NCI-H345 (cell line): Measurements from ENCODE around the gene TMEM178B.
A peak's percentile ranks its signal among the peaks of the same experiment; 100 is the strongest.
"Not testable (repeated sequence)": the region's sequence is repeated elsewhere in the genome, so short reads cannot be mapped to it uniquely, and the experiment has no call there.

ENCODE experiments used
- DNase-seq: peaks from one replicate; lab custom pipeline; 2025; lab: John Stamatoyannopoulos, UW

TMEM178B gene

DNA sequence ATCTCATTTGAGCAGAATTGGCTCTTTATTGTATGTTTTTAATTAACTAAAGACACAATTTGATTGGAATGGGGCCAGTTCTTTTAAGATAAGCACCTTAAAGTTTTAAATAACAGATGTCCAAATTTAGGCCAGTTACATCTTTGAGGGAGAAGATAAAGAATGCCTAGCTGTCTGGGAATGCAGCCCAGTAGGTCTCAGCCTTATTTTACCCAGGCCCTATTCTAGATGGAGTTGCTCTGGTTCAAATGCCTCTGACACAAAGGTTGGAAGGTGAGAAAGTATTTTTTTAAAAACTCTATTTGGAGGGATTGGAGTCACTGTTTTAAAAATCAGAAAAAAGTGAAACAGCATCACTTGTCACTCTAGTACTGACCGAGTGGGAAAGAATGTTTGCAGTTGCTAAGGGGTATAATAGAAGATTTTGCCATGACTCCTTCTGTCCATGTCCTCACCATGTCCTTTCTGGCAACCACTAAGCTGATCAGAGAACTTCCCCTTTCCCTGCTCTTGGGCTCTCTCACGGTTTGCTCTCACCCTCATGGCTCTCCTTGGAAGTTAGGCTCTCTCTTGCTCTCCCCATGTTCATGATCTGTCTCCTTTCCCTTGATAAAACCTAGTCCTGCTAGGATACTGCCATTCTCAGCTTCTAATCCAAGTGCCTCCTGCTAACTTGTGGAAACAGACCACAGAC, 239.1 kb downstream of the TMEM178B start:
- no peak for DNase-seq

DNA sequence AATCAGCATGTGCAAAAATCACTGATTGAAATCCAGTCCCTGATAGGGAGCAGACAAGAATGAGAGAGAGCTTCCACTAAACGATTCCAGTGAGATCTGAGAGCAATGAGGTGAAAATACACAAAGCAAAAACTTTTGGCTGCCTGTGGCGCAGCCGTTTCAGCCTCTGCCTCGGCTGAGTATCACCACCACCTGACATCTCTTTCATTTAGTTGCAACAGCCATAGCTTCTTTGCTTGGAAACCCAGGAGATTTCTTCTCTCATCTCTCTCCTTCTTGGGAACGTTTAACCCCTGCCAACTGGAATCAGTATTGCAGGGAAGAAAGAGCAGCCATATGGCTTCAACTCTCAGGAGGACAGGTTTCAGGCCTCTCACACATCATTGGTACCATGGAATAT, 240.0 kb downstream of the TMEM178B start:
- DNase-seq: no peak

DNA sequence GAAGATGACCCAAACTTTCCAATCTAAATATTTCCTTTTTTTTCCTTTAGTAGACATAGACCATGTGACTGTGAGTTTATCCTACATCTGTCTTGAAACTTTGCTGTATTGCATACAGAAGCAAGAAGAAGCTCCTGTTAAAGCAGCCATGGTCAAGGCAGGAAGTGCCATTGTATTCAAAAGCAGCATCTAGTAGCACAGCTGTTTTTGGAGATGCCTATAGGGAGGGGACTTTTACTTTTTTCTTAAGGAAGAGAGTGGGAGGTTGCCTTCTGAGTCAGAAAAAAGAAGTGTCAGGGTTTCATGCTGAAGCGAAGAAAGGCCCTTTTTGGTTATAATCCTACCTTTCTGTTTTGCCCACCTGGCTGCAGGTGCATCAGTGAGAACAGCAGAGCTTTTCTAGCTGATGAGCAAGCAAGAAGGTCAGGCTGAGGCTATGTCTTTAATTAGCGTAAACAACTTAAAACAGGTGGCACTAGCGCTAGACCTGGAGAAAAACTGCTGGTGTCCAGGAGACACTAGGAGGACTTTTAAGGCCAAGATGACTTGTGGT, 243.2 kb downstream of the TMEM178B start:
- no peak for DNase-seq

DNA sequence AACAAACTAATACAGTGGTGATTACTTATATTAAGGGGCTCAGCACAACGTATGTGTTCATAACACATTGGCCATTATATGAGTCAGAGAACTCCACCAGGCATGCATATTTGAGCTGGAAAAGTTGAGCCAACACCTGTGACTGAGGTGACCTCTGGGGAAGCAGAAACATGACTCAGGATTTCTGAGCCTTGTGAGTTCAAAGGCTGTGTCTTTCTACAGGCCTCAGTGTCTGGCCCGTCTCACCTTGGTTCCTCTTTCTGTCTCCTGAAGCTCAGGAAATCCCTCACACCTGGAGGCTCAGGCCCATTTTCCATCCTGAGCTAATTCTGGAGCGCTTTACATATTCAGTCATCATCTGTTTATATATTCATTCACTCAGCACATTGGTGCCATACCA, 246.4 kb downstream of the TMEM178B start:
- no peak for DNase-seq

DNA sequence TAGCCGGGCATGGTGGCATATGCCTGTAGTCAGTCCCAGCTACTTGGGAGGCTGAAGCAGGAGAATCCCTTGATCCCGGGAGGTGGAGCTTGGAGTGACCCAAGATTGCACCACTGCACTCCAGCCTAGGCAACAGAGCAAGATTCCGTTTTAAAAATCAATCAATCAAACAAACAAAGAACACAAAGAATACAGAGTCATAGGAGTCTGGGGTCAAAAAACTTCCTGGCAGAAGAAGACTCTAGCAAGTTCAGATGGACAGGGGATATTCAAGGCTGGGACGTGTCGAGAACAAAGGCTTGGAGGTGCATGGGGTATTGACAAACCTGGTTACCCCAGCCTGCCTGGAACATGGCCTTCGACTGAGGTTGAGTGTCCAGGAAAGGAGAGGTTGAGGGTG, 248.5 kb downstream of the TMEM178B start:
- DNase-seq: no peak

DNA sequence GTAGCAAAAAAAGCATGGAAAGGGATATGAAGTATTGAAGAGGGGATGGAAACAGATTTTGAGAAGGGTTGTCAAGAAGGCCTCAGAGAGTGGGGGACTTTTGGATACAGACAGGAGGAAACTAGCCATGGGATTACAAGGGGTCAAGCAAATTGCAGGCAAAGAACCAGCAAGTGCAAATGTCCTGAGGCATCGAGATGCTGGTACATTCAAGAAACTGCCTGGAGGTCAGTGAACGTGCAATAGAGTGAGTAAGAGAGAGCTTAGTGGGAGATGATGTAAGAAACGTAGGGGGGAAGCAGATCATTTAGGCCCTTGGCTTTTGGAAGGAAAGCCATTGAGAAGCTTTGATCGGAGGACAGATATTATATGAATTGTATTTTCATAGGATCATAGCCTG, 250.0 kb downstream of the TMEM178B start:
- no peak for DNase-seq

DNA sequence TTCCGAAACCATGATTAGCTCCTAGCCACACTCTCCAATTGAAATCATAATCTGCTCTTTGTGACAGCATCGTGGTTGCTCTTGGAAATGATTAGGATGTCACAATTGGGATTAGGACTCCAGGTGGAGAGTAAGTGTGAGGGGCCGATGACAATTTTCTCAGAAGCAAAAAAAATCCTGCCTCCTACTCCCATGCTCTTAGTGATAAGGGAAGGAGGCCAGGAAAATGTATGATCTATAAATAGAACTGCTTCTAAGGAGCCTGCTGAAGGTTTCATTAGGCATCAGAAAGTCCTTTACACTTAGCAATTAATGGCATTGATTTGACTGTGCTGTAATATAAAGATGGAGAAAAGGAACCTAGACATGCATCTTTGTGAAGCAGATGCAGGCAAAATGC, 251.0 kb downstream of the TMEM178B start:
- no peak for DNase-seq

DNA sequence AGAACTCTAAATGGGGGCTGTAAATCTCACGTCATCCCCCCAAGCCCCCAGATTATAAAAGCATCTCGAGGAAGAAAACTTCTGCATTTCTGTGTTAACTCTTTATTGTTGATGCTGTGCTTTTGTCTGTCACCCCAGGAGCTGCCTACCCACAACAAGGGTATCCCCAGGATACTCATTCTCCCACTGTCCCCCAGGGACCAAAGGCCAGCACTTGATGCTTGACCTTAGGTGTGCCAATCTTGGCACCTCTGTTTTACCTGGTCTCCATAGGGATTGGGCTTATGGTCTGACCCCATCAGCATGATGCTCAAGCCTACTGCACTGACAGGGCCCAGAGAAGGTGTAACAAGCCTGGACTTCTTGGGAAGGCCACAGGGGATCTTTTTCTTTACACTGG, 251.4 kb downstream of the TMEM178B start:
- no peak for DNase-seq

DNA sequence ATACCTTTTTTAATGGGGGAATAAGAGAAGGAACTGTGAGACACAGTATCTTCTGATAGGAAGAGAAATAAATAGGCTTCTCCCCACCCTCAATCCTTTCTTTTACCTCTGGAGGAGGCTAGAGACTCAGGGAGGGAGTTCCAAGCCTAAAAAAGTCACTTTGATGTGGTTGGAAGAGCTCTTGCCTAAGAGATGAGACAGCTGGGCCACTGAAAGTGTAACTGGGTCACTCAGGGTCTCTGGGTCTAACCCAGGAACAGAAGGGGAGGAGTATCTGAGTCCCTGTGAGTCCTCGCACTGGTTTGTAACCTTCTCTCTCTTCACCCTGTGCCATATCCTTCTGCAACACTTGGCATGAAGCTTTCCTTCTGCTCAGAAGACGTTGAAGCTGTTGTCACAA, 254.4 kb downstream of the TMEM178B start:
- DNase-seq: no peak

DNA sequence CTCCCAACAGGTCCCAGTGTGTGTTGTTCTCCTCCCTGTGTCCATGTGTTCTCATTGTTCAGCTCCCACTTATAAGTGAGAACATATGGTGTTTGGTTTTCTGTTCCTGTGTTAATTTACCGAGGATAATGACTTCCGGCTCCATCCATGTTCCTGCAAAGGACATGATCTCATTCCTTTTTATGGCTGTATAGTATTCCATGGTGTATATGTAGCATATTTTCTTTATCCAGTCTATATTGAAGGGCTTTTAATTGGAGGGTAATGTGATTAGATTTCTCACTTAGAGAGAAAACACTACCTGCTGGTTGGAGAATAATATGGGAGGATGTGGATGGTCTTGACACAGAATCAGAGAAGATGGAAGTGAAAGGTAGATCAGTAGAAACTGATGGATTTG, 256.4 kb downstream of the TMEM178B start:
- DNase-seq: not testable (repeated sequence)

DNA sequence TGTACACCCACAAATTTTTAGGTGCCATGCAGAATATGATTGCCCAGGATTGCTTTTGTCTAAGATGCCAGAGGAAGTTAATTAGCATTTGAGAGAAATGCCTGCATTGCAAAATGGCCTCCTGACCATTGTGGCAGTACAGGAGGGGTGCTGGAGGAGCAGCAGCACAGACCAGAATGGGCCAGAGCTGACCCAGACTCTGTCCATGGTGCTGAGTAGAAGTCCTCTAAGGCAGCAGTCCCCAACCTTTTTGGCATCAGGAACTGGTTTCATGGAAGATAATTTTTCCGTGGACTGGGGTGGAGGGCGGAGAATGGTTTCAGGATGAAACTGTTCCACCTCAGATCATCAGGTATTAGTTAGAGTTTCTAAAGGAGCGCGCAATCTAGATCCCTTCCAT, 259.6 kb downstream of the TMEM178B start:
- no peak for DNase-seq

DNA sequence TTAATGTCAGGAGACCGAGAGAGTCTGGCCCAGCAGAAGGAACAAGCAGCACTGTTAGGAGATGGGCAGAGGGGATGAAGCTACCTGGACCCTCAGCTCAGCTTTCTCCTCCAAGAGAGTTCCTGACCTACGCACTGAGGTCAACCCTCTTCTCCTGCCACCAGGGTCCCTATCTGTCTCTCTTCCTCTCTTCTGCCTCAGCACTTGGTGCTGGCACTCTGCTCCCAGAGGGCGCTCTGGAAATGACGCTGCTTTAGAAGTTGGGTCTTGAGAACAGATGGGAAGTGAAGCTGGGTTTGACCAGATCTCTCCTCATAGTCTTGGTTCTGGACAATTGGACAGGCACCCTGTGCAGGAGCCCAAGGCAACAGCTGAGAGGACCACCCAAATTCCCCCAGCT, 261.3 kb downstream of the TMEM178B start:
- DNase-seq: peak; percentile 33

DNA sequence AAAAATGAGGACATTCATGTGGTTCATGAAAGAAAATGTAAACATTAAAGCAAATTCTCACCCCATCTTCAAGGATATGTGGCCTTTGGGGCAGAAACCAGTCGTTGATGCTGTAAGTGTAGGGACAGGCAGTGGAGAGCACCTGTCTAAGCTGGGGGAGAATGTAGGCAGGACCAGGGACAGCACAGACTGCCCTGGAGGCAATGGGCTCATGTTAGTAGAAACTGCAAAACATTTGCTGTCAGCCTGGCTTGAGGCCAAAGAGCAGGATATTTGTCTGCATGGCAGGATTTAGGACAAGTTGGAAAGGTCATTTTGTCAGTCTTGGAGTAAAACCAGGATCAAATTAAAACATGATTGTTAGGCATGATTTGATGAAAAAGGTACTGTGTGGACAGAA, 265.7 kb downstream of the TMEM178B start:
- no peak for DNase-seq

DNA sequence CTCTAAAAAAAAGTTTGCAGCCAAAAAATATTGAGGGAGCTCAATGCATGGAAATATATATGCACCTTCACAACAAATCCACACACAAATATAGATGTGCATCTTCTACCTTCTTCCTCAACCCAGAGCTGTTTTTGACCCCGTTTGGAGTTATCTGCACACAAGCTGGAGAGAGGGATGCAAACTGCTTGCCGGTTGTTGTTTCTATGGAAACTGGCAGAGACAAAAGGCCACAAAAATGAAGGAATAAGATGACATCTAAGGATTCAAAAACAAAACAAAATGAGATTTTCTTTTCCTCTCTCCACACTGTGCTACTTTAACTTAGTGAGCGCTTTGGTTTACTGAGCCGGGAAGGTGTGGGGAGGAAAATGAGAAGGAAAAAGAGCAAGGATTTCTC, 267.1 kb downstream of the TMEM178B start:
- DNase-seq: no peak

DNA sequence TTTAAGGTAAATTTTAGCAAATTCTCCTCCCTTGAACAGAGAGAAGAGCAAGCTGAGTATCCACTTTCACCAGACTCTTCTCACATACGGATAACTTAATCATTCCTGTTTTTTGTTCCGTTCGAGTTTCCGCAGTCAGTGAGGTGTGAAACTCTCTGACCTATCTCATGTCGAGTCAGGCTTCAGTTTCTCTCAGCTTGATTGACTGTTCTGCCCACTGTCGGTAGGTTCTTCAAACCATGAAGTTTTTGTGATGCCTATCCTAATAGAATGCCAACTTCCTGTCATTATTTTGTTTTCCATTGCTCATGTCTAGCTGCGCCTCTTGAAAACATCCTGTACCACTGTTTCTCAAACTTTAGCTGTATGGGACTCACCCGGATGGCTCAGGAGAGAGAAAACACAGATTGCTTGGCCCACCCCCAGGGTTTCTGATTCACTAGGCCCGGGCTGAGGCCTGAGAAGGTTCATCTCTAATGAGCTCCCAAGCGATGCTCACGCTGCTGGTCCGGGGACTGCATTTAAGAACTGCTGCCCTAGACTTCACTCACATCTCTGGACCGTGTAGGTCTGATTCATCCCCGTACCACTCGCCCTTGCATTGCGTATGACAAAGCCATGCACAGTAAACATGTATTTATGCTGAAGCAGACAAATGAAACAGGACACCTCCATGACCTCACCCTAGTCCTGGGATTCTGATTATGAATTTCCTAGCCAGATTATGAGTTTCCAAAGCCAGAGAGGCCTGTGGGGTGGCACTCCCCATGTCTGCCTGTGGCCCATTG, 269.0 kb downstream of the TMEM178B start:
- DNase-seq: no peak

DNA sequence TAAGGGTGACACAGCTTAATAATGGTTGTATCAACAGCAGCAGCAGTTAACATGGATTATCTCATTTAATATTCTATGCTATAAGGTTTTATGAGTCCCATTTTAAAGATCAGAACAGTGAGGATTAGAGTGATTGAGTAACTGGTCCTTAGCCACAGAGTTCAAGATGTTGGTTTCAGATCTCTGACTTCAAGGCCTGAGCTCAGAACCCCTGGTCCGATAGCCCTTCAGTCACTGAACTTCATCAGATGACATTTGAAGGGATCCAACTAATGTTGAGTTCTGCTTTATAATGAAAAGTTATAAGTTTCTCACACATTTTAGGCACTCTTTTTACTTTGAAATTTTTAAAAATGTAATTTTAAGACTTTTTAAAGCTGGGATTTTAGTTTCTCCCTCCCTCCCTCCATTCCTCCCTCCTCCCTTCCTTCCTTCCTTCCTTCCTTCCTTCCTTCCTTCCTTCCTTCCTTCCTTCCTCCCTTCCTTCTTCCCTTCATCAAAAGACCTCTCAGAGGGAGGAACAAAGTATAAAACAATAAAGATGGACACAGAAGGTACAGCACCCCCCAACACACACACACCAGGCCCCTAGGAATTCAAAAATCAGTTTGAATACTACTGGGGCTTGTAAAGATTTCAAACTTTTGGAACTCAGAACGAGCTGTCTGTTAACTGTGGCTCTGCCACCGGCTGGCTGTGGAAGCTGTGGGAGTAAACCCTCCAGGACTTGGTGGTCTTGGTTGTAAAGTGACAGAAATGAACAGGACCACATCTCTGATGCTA, 270.5 kb downstream of the TMEM178B start:
- no peak for DNase-seq

DNA sequence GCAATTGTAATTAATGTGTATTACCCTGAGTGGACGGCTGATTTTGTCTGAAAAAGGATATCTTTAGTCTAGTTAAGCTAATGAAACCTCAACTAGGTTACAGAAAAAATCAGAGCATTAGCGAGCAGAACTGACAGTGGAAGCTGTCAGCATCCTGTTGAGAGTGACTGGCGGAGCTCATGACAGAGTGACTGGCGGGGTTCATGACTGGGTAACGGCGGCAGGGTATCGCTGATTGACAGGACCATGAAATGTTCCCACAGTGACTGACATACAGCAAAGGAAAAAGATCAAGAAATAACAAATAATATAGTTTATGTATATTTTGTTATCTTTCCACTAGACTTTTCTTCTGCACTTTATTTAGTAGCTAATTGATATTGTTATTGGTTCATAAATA, 274.9 kb downstream of the TMEM178B start:
- no peak for DNase-seq

DNA sequence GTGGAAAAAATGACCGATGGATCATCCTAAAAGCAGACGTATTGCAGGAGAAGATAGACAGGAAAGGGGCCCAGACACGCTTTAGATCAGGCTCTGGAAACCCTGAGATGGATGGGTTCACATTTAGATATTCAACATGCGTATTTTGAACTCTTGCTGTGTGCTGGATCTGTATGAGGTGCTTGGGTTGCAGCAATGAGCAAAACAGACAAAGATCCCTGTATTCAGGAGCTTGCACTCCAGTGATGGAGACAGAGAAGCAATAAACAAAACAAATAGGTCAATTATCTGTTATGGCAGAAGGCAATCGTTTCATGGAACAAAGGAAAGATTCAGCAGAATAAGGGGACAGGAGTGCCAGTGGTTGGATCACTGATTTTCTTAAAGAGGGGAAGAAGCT, 275.5 kb downstream of the TMEM178B start:
- no peak for DNase-seq

DNA sequence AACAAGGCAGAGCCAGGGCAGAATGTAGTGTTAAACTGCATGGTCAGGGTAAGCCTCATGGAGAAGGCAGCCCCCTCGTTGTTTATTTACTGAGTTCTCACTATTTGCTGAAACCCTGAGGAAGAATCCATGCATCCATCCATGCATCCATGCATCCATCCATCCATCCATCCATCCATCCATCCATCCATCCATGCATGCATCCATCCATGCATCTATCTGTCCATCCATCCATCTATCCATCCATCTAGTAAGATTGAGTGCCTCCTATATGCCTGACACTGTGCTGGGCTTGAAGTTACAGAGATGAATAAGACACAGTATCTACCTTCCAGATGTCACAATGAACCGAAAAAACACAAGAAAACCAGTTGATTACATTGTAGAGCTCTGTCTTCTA, 275.9 kb downstream of the TMEM178B start:
- no peak for DNase-seq

DNA sequence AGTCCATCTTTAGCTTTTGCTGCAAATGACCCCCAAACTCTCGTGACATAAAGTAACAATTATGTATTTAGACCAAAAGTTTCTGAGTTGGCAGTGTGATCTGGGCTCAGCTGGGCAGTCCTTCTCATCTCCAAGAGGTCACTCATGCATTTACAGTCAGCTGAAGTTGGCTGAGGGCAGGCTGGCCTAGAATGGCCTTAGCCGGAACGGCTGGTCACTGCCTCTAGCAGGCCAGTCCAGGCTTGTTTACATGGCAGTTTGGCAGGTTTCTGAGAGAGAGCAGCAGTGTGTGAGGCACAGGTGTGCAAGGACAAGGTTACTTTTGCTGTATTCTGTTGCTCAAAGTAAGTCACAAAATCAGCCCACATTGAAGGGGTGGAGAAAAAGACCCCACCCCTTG, 277.3 kb downstream of the TMEM178B start:
- DNase-seq: no peak

DNA sequence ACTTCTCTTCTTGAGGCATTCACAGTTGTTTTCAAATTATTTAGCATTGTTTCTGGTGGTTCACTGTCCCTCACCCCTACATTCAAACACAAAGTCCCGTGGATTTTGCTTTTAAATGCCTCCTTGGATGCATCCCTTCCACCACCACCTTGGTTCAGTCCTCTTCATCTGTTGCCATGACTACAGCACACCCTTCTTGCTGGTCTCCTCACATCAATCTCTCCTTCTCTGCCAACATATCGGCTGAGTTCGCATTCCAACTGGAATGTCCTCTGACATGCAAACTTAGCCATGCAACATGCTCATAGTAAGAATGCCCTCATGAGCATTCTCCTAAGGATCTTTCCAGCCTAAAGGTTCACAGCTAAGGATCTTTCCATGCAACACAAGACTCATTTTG, 279.1 kb downstream of the TMEM178B start:
- DNase-seq: no peak

DNA sequence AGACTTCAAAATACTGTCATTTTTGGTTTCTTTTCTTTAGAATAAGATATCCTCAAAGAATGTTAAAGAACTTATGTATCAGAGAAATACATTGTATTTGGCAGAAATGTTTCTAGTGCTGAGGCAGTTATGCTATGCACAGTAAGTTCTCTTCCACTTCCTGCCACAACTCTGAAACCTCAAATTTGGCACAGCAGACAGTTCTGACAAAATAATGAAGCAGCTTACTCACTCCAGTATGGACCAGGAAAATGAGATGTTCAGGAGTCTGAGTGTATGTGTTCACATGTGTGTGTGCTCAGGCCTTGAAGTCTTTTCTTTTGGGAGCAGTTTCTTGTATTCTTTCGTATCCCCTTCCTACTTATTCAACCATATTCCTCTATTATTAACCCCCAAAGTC, 280.4 kb downstream of the TMEM178B start:
- no peak for DNase-seq

DNA sequence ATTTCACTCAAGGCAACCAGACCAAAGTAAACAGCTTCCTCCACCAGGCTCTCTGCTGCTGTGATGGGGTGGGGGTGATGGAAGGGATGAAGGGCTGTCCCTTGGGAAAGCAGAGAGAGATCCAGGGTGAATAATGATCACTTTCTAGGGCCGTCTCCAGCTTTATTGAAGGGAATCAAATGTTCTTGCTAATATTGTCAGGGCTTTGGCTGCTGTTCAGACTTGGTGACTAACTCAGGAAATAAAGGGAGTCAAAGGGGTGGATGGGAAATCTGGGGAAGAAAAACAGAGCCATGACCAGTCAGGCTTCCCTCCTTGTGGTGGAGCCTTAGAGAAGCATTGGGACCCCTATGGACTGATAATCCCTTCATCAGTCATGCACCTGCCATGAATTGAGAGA, 281.2 kb downstream of the TMEM178B start:
- no peak for DNase-seq
